HG02870 (cell line): Measurements from ENCODE around the gene KAT5.
"Not testable (repeated sequence)": the region's sequence is repeated elsewhere in the genome, so short reads cannot be mapped to it uniquely, and the experiment has no call there.

Source experiments
- ATAC-seq: cut with Tn5 transposase; IDR thresholded peaks from one replicate; pipeline ENCODE4 v1.9.1; 2021; ENCODE audit warnings: mild to moderate bottlenecking, moderate library complexity; ENCODE audit not compliant: unreplicated experiment

KAT5 gene

DNA sequence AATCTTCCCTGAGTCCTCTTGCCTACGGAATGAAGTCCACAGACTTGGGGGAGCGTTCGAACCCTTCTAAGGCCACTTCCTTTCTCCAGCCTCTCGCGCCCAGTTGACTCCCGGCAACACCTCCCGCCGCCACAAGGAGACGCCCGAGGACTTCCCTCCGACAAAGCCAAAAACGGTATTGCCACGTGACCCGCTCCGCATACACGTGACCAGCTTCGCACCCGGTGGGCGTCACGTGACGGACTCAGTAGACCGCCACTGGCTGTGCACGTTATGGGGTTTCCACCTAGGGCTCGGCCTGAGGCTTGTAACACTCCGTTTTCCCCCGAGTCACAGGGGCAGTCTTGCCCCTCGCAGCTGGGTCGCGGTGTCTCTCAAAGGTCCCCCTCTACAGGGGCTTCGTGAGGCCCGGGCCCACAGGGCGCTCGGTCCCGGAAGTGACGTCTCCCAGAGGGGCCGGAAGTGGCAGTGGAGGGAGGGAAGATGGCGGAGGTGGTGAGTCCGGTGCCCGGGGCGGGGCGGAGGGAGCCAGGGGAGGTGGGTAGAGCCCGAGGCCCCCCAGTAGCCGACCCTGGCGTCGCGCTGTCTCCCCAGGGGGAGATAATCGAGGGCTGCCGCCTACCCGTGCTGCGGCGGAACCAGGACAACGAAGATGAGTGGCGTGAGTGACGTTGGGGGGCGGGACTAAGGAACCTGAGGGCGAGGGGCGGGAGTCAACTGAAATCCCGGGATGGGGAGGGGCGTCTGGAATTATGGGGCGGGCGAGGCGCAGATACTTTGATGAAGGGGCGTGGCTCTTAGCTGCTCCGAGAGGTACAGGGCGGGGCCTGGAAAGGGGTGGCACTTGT, at the start of gene KAT5:
Gene KAT5, plus strand, starts transcription at position 468 of the 848 bp plus-strand sequence. Its CDS starts 16 bp downstream, at position 484.
- ATAC-seq, result peak; percentile 79

DNA sequence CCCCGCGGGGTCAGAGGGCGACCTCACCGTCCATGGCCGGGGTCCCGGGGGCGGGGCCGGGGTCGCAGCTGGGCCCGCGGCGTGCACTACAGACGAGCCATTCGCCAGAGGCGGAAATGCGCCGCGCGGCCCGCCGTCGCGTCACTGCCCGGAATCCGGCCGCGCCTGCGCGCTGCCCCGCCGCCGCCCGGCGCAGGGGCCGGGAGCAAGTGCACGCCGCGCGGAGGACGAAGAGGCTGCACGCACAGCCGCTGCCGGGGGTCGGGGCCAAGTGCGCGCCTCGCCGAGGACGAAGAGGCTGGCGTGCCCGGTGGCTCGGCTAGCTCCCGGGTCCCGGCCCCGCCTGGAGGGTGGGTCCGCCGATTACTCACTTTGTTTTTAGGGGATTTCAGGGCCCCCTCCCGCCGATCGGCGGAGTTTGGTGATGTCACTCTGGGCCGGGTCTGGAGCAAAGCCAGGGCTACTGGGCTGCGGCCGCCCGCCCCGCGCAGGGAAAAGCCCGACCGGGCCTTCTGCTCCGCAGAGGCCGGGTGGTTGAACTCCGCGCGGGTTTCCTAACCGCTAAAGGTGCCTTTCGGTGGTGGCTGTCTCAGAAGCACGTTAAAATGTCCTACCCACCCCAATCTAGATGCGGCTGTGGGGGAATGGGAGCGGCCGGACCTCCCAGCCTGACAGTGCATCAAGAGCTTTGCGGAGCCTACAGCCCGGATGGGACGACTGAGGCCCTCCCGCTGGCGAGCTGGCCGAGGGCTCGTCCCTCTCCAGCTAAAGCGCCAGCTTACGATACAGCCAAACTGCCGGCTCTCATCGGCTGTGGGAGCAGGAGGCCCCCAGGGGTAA, 49.0 kb upstream of the KAT5 start, which contains the start of gene RELA:
Gene RELA, minus strand, starts transcription at position 118 of the 840 bp plus-strand sequence. Its CDS starts 84 bp downstream, at position 34.
- peak; percentile 70 for ATAC-seq

DNA sequence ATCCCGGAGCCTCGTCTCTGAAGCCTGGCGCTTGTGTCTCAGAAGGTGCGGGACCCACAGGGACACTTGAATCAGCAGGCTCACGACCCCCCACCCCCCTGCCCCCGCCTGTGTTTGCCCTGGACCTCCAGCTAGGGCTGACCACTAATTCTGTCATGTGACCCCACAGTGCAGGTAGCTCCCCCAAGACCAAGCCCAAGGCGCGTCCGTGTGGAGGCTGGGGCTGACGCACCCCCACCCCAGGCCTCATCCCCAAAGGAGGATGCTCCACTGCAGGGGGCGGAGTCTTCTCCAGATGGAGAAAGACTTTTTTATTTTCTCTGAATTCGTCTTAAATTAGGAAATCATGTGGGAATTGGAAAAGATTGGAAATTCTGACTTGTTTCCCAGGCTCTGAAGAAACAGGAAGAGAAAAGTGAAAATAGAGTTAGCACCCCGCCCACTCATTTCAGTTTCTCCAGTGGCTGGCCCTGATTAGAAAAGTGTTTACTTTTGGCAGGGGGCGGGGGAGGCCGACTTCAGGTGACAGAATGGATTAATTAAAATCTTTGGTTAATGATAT, 48.3 kb upstream of the KAT5 start:
- no peak for ATAC-seq

DNA sequence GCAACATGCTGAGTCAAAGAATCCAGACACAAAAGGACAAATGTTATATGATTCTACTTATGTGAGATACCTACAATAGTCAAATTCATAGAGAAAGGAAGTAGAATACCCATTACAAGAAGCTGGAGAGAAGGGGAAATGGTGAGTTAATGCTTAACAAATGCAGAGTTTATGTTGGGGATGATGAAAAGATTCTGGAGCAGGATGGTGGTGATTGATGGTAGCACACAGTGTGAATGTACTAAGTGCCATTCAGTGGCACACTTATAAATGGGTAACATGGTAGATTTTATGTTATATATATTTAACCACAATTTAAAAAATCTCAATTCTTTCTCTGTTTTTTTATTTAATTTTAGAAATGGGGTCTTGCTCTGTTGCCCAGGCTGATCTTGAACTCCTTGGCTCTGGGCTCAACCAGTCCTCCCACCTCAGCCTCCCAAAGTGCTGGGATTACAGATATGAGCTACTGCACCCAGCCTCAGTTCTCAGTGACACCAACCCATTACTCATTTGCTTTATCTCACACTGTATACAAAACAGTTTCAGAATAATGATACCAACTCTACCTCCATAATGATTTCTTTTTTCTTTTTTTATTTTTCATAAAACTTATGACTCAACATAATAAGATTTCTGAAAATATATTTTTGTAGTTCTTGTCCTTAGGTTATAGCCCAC, 39.7 kb upstream of the KAT5 start:
- ATAC-seq, result no peak

DNA sequence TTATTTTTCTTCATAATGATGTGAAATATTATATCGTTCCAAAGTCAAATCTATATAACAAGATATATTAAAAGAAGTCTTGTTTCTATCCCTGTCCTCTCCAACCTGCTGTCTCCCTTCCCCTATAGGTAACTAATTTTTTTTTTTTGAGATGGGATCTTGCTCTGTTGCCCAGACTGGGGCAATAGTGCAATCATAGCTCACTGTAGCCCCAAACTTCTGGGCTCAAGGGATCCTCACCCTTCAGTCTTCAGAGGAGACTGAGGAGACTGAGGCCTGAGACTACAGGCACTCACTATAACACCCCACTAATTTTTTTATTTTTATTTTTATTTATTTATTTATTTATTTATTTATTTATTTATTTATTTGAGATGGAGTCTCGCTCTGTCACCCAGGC, 39.1 kb upstream of the KAT5 start:
- no peak for ATAC-seq

DNA sequence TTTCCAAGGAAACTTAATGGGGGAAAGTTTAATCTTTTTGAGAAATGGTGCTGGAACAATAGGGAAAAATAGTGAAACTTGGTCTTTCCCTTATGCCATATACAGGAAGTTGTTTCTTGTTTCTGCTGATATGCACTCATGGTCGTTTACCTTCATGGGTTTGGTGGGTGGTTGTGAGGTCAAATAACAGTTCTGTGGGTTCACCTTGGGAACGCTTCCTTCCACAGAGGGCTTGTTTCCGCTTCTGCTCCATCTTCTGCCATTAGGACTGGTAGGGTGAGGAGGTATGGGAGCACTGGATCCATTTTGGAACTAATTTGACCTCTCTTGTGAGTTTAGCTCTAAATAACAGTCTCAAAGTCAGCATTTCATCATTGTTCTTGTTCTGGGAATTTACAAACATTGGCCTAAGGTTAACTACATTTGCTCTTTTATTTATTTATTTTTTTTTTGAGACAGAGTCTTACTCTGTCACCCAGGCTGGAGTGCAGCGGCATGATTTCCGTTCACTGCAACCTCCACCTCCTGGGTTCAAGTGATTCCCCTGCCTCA, 31.8 kb upstream of the KAT5 start:
- no peak for ATAC-seq

DNA sequence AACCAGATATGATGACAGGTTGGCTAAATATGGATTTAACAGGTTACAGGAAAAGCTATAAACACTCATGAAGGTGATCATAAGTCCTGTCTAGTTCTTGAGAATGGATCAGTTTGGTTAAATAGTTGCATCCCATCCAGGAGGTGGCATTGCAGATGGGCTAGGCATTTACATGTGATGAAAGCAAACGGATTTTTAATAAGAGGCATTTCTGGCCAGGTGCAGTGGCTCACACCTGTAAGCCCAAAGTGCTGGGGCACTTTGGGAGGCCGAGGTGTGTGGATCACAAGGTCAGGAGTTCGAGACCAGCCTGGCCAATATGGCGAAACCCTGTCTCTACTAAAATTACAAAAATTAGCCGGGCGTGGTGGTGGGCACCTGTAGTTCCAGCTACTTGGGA, 28.6 kb upstream of the KAT5 start:
- ATAC-seq, result not testable (repeated sequence)

DNA sequence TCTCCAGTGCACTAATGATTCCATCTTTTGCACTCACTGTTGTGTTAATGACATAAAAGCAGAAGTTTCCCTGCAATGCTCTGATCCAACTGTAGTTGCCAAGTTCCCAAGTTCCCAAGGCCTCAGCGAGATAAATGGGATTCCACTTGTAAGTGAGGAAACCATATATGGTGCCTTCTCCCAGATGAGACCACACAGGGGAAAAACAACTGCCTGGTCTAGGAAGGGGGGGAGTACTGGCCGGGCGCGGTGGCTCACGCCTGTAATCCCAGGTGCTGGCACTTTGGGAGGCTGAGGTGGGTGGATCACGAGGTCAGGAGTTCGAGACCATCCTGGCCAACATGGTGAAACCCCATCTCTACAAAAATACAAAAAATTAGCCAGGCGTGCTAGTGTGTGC, 26.1 kb upstream of the KAT5 start:
- ATAC-seq, result no peak

DNA sequence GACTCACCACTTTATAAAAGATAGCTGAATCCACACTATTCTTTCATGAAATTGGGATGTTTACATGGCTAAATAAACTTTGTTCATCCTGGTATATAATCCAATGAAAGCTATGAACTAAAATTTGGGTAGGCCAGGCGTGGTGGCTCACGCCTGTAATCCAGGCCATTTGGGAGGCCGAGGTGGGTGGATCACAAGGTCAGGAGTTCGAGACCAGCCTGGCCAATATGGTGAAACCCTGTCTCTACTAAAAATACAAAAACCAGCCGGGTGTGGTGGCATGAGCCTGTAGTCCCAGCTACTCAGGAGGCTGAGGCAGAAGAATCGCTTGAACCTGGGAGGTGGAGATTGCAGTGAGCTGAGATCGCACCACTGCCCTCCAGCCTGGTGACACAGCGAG, 20.2 kb upstream of the KAT5 start:
- ATAC-seq, result not testable (repeated sequence)

DNA sequence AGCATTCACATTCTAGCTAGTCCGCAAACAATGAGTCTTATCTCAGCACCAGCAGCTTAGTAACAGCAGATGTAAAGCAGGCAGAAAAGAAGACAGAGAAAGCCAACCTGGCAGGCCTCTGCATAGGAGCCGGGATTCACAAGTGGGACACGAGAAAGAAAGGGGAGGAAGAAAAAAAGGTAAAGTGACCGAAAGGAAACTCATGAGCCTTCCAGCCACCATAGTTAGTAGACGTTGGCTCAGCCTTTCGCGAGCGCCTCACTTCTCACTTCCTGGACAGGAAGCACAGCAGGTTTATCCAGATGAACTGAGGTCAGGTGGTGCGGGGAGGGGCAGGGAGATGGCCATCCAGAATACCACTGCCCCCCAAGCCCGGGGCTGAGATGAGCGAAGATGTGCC, 19.7 kb upstream of the KAT5 start:
- no peak for ATAC-seq

DNA sequence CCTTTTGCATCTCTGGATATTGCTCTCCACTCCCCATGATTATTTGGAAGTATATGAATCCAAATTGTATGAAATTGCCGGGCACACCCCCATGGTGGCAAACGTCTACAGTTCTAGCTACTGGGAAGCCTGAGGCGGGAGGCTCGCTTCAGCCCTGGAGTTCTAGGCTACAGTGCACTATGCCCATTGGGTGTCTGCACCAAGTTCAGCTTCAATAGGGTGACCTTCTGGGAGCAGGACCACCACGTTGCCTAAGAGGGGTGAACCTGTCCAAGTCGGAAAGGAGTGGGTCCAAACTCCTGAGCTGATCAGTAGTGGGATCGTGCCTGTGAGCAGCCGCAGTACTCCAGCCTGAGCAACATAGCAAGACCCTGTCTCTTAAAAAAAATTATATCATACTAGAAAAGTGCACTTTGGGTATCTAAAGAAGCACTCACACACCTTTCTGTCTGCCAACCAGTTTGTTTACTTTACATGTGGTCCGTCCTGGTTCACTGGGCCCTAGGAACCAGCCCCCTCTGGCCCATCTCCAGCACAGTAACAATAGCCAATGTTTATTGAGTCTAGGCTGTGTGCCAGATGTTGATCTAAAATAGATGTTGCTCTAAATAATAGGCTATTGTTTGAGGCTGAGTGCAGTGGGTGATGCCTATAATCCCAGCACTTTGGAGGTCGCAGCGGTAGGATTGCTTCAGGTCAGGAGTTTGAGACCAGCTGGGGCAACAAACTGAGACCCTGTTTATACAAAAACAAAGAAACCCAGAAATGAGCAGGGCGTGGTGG, 16.4 kb upstream of the KAT5 start:
- ATAC-seq, result no peak

DNA sequence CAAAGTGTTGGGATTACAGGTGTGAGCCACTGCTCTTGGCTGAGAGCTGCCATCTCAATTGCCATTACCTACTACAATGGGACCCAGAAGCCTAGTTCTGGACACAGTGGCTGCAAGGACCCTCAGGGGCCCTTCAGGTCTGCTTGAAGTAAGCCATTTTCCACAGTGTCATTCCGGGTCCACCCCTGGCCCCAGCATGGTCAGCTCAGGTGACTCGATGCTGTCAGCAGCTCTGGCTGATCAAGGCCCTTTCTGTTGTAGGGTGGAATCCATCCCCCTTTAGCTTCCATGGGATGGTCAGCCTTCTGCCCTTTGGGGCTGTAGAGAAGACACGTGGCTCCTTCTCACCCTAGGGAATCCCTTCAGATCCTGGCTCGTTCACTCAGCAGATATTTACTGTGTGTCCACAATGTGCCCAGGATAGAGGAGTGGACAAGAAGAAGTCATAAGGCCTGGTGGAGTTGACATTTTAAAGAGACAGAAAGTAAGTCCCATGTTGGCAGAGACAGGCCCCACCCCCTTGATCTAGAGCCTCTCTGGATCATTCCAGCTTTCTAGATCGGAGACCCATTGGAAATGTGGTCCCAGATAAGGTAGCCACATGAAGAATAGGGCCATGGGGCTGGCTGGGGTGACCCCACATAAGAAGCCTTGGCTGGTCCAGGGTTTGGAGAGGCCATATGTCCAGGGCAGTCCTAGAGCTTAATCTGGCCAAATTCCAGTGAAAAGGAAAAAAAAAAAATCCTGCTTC, 15.1 kb upstream of the KAT5 start:
- ATAC-seq, result no peak

DNA sequence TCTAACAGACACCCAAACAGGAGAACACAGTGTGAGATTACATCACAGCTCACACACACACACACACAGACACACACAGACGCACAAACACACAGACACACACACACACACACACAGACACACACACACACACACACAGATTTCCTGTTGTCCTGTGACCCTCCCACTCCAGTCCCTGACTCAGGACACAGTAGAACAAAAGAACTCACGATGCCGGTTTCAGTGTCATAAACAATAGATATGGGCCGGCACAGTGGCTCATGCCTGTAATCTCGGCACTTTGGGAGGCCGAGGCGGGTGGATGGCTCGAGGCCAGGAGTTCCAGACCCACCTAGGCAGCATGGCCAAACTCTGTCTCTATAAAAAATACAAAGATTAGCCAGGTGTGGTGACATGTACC, 13.8 kb upstream of the KAT5 start:
- no peak for ATAC-seq

DNA sequence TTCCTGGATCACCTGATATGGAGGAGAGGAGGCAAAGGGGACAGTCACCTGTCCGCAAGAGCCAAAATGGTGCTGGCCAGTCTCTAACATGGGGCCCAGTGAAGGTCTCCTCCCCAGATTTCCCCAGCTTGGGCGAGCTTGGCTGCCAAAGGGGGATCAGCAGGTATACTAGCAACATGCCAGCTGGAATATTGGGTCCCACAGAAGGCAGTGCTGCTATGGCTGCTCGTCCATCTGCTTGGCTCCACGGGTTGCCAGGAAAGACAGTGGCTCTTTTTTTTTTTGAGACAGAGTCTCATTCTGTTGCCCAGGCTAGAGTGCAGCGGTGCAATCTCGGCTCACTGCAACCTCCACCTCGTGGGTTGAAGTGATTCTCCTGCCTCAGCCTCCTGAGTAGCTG, 12.7 kb upstream of the KAT5 start:
- ATAC-seq, result no peak

DNA sequence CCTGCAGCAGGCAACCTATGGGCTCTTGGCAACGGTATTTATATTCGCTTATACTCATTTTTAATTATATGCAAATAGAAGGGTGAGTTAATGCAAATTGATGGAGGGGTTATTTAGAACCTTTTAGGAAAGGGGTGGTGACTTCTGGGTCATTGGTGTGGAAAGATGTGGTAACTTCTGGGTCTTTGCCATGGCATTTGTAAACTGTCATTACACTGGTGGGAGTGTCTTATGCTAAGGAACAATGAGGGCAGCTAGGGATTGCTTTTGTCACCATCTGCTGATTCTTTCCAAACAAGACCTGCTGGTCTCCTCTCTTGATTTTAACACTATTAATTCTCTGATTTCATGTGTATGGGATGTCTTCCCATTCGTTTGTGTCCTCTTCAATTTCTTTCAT, 11.7 kb upstream of the KAT5 start:
- ATAC-seq, result no peak

DNA sequence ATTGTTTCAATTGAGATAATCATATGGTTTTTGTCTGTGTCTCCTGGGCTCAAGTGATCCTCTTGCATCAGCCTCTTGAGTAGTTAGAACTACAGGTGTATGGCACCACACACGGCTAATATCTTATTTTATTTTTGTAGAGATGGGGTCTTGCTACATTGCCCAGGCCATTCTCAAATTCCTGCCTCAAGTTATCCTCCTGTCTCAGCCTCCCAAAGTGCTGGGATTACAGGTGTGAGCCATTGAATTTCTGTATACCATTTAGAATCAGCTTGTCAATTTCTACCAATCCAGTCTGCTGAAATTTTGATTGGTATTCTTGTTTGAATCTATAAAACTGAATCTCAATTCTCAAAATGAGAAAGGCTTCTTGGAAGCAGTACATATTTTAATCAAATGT, 10.4 kb upstream of the KAT5 start:
- no peak for ATAC-seq

DNA sequence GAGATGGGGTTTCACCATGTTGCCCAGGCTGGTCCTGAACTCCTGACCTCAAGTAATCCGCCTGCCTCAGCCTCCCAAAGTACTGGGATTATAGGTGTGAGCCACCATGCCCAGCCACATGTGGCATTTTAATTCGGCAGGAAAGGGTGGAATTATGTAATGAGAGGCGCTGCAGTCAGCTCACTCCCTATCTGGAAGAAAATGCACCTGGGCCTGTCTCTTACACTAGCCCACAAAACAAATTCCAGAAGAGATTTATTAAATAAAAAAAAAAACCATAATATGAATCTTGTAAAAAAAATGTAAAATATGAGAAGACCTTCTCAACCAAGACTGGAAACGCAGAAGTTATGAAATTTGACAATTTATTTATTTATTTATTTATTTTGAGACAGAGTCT, 8.2 kb upstream of the KAT5 start:
- ATAC-seq, result no peak

DNA sequence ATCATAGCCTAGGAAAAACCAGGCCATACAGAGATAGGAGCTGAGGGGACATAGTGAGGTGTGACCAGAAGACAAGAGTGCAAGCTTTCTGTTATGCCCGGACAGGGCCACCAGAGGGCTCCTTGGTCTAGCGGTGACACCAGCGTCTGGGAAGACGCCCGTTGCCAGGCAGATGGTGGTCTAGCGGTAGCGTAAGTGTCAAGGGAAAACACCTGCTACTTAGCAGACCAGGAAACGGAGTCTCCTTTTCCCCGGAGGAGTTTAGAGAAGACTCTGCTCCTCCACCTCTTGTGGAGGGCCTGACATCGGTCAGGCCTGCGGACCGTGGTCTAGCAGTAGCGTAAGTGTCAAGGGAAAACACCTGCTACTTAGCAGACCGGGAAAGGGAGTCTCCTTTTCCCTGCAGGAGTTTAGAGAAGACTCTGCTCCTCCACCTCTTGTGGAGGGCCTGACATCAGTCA, 5.7 kb upstream of the KAT5 start:
- not testable (repeated sequence) for ATAC-seq

DNA sequence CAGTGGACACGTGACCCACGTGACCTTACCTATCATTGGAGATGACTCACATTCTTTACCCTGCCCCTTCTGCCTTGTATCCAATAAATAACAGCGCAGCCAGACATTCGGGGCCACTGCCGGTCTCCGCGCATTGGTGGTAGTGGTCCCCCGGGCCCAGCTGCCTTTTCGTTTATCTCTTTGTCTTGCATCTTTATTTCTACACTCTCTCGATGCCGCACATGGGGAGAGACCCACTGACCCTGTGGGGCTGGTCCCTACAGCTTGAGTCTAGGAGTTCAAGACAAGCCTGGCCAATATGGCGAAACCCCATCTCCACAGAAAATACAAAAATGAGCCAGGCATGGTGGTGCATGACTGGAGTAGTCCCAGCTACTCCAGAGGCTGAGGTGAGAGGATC, 5.0 kb upstream of the KAT5 start:
- not testable (repeated sequence) for ATAC-seq
